ENCODE results near the gene BMP2K.

DNA sequence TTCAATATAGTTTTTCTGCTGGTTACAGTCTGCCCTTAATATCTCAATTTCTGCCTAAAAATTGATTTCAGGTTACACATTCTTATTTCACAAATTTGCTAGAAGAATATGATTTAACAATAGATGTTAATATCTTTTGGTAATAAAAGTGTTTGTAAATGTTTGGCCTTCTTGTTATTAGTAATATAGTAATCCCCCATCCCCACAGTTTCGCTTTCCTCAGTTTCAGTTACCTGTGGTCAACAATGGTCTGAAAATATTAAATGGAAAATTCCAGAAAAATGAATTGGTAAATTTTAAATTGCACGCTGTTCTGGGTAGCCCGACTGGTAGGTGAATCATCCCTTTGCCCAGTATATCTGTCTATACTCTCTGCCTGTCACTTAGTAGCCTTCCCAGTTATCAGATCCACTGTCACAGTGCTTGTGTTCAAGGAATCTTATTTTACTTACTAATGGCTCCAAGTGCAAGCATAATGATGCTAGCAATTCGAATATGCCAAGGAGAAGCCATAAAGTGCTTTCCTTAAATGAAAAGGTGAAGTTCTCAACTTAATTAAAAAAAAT is 3.5 kb upstream of the BMP2K start:
- no peak for TF ChIP-seq CTCF (conservative IDR thresholded peaks at IDR 0.05; ENCODE audit: low read length)
- TF ChIP-seq EZH2phosphoT487 (IDR thresholded peaks at IDR 0.05; ENCODE audit: borderline replicate concordance, low read depth, low read length) = no peak
